HL-60 (cell line): ENCODE results near the gene DNMT1.
A peak's percentile ranks its signal among the peaks of the same experiment; 100 is the strongest.

Experiments used
- DNase-seq, 2 experiments: peaks; one replicate each; pipeline ENCODE4 v3.0.0-alpha.2; 2010 to 2020; ENCODE audit warnings: low read depth in 1 of 2, low spot score in 1 of 2
- H3K27ac ChIP-seq: fragments of 250-450 bp; sonication (Bioruptor Pico); replicated peaks from 2 replicates; pipeline ENCODE4 v1.5.1; 2020; ENCODE audit warnings: mild to moderate bottlenecking, moderate library complexity
- H3K27me3 ChIP-seq: fragments of 250-450 bp; sonication (Bioruptor Pico); 2 replicates; pipeline ENCODE4 v1.5.1; 2021; ENCODE audit warnings: mild to moderate bottlenecking, moderate library complexity; ENCODE audit not compliant: insufficient read depth, poor library complexity, severe bottlenecking
- H3K4me3 ChIP-seq: replicated peaks from 2 replicates; pipeline ENCODE4 v1.5.1; 2011; ENCODE audit warnings: mild to moderate bottlenecking, control low read depth, low read length; ENCODE audit not compliant: insufficient read depth
- GABPA ChIP-seq: IDR thresholded peaks from 2 replicates; pipeline ENCODE4 v1.6.1; 2012; ENCODE audit warnings: low read depth
- POLR2AphosphoS5 ChIP-seq: IDR thresholded peaks from 2 replicates; pipeline ENCODE4 v1.6.1; 2012; ENCODE audit warnings: low read depth
- SPI1 ChIP-seq: IDR thresholded peaks from 2 replicates; pipeline ENCODE4 v1.6.1; 2012; ENCODE audit warnings: low read depth, mild to moderate bottlenecking, borderline replicate concordance
- TF ChIP-seq, protein P1 (sequence below): IDR thresholded peaks from one replicate; pipeline ENCODE4 v1.5.1; 2011; ENCODE audit warnings: low read length, control low read depth, inconsistent platforms; ENCODE audit not compliant: insufficient read depth
- TF ChIP-seq, protein P2 (sequence below): IDR thresholded peaks from 2 replicates; pipeline ENCODE4 v1.6.1; 2012; ENCODE audit warnings: low read depth; ENCODE audit not compliant: insufficient replicate concordance

Gene DNMT1

DNA sequence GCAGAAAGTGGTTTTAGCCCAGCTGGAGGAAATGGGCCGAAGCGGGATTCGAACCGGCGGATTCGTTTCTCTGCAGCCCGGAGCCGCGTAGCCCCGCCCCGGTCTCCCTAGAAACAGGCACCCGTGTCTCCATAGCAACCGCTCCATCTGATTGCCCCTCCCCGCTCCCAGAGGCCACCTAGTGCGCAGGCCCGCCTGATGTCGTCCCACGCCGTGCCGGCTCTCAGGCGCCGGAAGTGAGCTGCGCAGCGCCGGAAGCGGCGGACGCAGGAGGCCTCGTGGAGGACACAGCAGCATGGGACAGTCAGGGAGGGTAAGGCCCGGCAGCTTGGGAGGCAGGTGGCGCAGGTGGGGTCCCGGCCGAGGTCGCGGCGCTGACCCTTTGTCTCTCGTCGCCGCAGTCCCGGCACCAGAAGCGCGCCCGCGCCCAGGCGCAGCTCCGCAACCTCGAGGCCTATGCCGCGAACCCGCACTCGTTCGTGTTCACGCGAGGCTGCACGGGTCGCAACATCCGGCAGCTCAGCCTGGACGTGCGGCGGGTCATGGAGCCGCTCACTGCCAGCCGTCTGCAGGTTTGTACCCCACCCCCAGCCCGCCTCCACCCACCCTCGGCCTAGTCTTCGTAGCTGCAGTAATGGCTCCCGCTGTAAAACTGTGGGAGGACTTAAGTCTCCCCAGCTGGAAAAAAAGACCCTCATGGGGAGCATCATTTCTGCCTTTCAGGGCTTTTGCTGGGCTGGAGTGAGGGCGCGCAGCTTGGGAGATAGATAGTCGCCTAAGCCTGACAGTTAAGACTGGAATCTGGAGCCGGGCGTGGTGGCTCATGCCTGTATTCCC is 88.4 kb downstream of the DNMT1 start, which contains the start of gene PPAN:
PPAN (plus strand) TSS at position 263 of the 837 bp plus-strand sequence; CDS start at position 296, 33 bp downstream.
- H3K27ac ChIP-seq = peak within 1 kb of the TSS; percentile 95

DNA sequence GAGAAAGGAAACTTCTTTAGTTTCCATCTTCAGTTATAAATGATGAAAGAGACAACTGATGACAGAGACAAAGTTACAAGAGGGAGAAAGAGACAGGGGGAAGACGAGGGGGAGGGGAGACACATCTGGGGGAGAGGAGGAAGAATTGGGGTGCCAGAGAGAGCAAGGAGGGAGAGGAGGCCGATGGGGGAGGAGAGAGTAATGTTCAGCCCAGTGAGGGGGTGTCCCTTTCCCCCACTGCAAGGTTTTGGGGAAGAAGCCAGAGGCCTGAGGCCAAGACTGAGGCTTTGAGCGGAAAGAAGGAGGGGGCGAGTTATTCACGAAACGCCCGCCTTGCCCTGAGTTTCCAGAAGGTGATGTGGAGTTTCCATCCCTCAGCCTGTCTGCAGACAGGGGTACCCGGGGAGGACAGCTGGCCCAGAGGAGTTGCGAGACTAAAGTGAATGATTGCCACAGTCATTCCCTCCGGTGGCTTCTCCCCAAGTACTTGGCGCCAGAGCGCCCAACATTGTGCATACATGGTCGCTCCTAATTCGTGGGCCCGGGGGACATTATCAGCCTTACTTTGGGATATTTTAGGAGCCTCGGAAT is 89.1 kb downstream of the DNMT1 start:
- DNase-seq = peak; percentile 76 to 87
- H3K27me3 ChIP-seq = no peaks in the 10 kb centered on the region
- no peak overlapping the region for H3K4me3 ChIP-seq
- TF ChIP-seq, protein P1, sequence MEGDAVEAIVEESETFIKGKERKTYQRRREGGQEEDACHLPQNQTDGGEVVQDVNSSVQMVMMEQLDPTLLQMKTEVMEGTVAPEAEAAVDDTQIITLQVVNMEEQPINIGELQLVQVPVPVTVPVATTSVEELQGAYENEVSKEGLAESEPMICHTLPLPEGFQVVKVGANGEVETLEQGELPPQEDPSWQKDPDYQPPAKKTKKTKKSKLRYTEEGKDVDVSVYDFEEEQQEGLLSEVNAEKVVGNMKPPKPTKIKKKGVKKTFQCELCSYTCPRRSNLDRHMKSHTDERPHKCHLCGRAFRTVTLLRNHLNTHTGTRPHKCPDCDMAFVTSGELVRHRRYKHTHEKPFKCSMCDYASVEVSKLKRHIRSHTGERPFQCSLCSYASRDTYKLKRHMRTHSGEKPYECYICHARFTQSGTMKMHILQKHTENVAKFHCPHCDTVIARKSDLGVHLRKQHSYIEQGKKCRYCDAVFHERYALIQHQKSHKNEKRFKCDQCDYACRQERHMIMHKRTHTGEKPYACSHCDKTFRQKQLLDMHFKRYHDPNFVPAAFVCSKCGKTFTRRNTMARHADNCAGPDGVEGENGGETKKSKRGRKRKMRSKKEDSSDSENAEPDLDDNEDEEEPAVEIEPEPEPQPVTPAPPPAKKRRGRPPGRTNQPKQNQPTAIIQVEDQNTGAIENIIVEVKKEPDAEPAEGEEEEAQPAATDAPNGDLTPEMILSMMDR = no peak
- TF ChIP-seq POLR2AphosphoS5 (no peak; the same call in 1 of the 2 replicates), GABPA (no peak), SPI1 (no peak)
- TF ChIP-seq, protein P2, sequence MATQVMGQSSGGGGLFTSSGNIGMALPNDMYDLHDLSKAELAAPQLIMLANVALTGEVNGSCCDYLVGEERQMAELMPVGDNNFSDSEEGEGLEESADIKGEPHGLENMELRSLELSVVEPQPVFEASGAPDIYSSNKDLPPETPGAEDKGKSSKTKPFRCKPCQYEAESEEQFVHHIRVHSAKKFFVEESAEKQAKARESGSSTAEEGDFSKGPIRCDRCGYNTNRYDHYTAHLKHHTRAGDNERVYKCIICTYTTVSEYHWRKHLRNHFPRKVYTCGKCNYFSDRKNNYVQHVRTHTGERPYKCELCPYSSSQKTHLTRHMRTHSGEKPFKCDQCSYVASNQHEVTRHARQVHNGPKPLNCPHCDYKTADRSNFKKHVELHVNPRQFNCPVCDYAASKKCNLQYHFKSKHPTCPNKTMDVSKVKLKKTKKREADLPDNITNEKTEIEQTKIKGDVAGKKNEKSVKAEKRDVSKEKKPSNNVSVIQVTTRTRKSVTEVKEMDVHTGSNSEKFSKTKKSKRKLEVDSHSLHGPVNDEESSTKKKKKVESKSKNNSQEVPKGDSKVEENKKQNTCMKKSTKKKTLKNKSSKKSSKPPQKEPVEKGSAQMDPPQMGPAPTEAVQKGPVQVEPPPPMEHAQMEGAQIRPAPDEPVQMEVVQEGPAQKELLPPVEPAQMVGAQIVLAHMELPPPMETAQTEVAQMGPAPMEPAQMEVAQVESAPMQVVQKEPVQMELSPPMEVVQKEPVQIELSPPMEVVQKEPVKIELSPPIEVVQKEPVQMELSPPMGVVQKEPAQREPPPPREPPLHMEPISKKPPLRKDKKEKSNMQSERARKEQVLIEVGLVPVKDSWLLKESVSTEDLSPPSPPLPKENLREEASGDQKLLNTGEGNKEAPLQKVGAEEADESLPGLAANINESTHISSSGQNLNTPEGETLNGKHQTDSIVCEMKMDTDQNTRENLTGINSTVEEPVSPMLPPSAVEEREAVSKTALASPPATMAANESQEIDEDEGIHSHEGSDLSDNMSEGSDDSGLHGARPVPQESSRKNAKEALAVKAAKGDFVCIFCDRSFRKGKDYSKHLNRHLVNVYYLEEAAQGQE = no peak
- H3K27ac ChIP-seq = peak overlapping the region; percentile 95

More for the DNA sequence above, 88.4 kb downstream of the DNMT1 start, which contains the start of gene PPAN:
- peak within 1 kb of the TSS; percentile 85 for H3K4me3 ChIP-seq
- no peaks in the 10 kb centered on the region for H3K27me3 ChIP-seq
- peak; percentile 97 to 98 for DNase-seq
- TF ChIP-seq GABPA = peak; percentile 95
- no peak for TF ChIP-seq SPI1
- TF ChIP-seq, protein P2 = no peak
- TF ChIP-seq, protein P1 = no peak
- TF ChIP-seq POLR2AphosphoS5 = peak; percentile 92

DNA sequence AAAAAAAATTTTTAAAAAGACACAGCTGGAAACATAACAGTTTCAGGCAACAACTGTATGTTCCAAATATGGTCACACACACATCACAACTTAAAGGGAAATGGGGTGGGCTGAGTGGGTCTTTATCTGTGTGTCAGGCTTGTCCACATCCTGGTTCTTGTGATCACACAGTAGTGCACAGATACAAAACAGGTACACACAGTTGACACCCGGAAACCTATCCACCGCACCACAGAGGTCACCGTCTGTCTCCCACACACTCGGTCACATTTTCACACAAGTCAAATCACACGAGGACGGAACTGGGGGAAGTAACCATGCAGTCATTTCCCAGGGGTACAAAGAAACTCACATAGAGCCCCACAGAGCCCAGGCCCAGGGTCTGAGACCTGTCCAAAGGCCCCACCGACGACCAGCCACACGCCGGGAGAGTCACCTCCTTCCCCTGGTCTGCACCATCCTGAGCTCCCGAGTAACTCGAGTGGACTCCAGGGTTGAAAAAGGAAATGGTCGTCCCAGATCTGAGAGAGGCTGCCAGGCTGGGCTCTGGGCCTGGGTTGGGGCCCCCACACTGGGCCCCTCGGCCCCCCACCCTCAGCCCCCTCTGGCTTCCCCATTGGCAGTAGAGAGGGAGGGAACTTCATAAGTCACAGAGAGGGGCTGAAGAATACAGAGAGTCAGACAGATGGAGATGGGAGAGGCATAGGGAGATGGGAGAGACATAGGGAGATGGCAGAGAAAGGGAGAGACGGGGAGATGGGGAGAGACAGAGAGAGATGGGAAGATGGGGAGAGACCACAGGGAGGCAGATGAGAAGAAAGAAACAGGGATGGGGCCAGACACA is 89.9 kb downstream of the DNMT1 start:
- DNase-seq = peak in 1 of 2 experiments; percentile 67
- no peak for TF ChIP-seq SPI1
- TF ChIP-seq POLR2AphosphoS5 = peak; percentile 57; the same call in 1 of the 2 replicates
- TF ChIP-seq, protein P1 = no peak
- no peak; the same call in 1 of the 2 replicates for TF ChIP-seq GABPA
- TF ChIP-seq, protein P2 = peak; percentile 28
- H3K27ac ChIP-seq = peak overlapping the region; percentile 95

More for the DNA sequence above, 89.9 kb downstream of the DNMT1 start:
- Histone ChIP-seq H3K27me3 (no peaks in the 10 kb centered on the region), H3K4me3 (no peak overlapping the region)
